Measurements from ENCODE around the gene EEFSEC. TPM values are rescaled to one million over a fixed set of nuclear protein-coding genes. Genes with fewer than 3 reads are reported as not detected.

Gene EEFSEC
- total RNA-seq, 2 experiments from 2014 or later = 17.7 to 25.3 TPM

GRCh38 chr3:128269796-128270195, 116.5 kb downstream of the EEFSEC start:
- no TSS peak for BruUV-seq (replicated peaks)
- intact Hi-C loops (cut with micrococcal nuclease; ENCODE audit: unreplicated experiment) = no loop called here
- TF ChIP-seq EZH2phosphoT487 (IDR thresholded peaks at IDR 0.05; ENCODE audit: borderline replicate concordance, low read depth, low read length) = no peak
- no peaks in the 10 kb centered on the region for H3K9me2 ChIP-seq (ENCODE audit: insufficient read depth, low read length)
- no peaks in the 10 kb centered on the region for H3K9me3 ChIP-seq (ENCODE audit: low read length)
- no peak overlapping the region for H3K27ac ChIP-seq (ENCODE audit: low read depth, low read length, poor library complexity, severe bottlenecking)
- no peaks in the 10 kb centered on the region for H3K4me1 ChIP-seq (ENCODE audit: insufficient read depth, low read length, poor library complexity, severe bottlenecking)
- no peaks in the 10 kb centered on the region for H3K79me2 ChIP-seq (ENCODE audit: insufficient read depth, low read depth, low read length)
- H3K4me2 ChIP-seq (ENCODE audit: low read length) = no peak overlapping the region
- H3K36me3 ChIP-seq (ENCODE audit: insufficient read depth, low read length) = peaks cover 5% of the 10 kb centered on the region; the same call in 1 of the 2 replicates
- DNase-seq (ENCODE audit: low spot score) = no peak
- ChIA-PET POLR2A (no interaction called here), CTCF (ENCODE audit: unreplicated experiment) (no interaction called here)
- no peaks in the 10 kb centered on the region; the same call in 1 of the 2 replicates for H4K20me1 ChIP-seq (ENCODE audit: insufficient read depth, low read length)
- H2AFZ ChIP-seq (ENCODE audit: low read length) = no peak overlapping the region
- H3K4me3 ChIP-seq (ENCODE audit: low read depth, low read length, poor library complexity, severe bottlenecking) = no peak overlapping the region

- Histone ChIP-seq H4K20me1 (ENCODE audit: insufficient read depth, low read length) (no peaks in the 10 kb centered on the region), H3K4me3 (ENCODE audit: low read depth, low read length, poor library complexity, severe bottlenecking) (no peak overlapping the region), H3K36me3 (ENCODE audit: insufficient read depth, low read length) (0 out of 2 replicates have a peak, but pooled peaks cover 3% of the 10 kb centered on the region), H3K9me2 (ENCODE audit: insufficient read depth, low read length) (no peaks in the 10 kb centered on the region), H3K79me2 (ENCODE audit: insufficient read depth, low read depth, low read length) (no peaks in the 10 kb centered on the region), H3K9me3 (ENCODE audit: low read length) (no peaks in the 10 kb centered on the region), H3K4me2 (ENCODE audit: low read length) (no peak overlapping the region), H3K4me1 (ENCODE audit: insufficient read depth, low read length, poor library complexity, severe bottlenecking) (no peaks in the 10 kb centered on the region), H2AFZ (ENCODE audit: low read length) (no peak overlapping the region), H3K27ac (ENCODE audit: low read depth, low read length, poor library complexity, severe bottlenecking) (no peak overlapping the region)
- DNase-seq (ENCODE audit: low spot score) = no peak
- POLR2A ChIA-PET = interaction anchor here (0.7 kb wide), 1 partner anchor 17 kb away, joined by 3 read pairs; no protein-coding TSS in a partner anchor
- no TSS peak for BruUV-seq (replicated peaks)
- CTCF ChIA-PET (ENCODE audit: unreplicated experiment) = no interaction called here
- intact Hi-C loops (cut with micrococcal nuclease; ENCODE audit: unreplicated experiment) = no loop called here
- TF ChIP-seq CTCF (conservative IDR thresholded peaks at IDR 0.05; ENCODE audit: low read length) = no peak
- TF ChIP-seq EZH2phosphoT487 (IDR thresholded peaks at IDR 0.05; ENCODE audit: borderline replicate concordance, low read depth, low read length) = no peak
These were observed 117.5 kb downstream of the EEFSEC start for GRCh38 chr3:128270559-128271492.

- Histone ChIP-seq H3K4me1 (ENCODE audit: insufficient read depth, low read length, poor library complexity, severe bottlenecking) (no peaks in the 10 kb centered on the region), H4K20me1 (ENCODE audit: insufficient read depth, low read length) (no peaks in the 10 kb centered on the region), H3K4me3 (ENCODE audit: low read depth, low read length, poor library complexity, severe bottlenecking) (no peak overlapping the region), H3K36me3 (ENCODE audit: insufficient read depth, low read length) (0 out of 2 replicates have a peak, but pooled peaks cover 3% of the 10 kb centered on the region), H3K9me3 (ENCODE audit: low read length) (no peaks in the 10 kb centered on the region), H3K9me2 (ENCODE audit: insufficient read depth, low read length) (no peaks in the 10 kb centered on the region), H3K4me2 (ENCODE audit: low read length) (no peak overlapping the region), H2AFZ (ENCODE audit: low read length) (no peak overlapping the region), H3K27ac (ENCODE audit: low read depth, low read length, poor library complexity, severe bottlenecking) (no peak overlapping the region), H3K79me2 (ENCODE audit: insufficient read depth, low read depth, low read length) (no peaks in the 10 kb centered on the region)
- ChIA-PET CTCF (ENCODE audit: unreplicated experiment) (no interaction called here), POLR2A (interaction anchor here (0.7 kb wide), 1 partner anchor 16 kb away, joined by 3 read pairs; no protein-coding TSS in a partner anchor)
- BruUV-seq (replicated peaks) = no TSS peak
- DNase-seq (ENCODE audit: low spot score) = no peak
- intact Hi-C loops (cut with micrococcal nuclease; ENCODE audit: unreplicated experiment) = no loop called here
- TF ChIP-seq EZH2phosphoT487 (IDR thresholded peaks at IDR 0.05; ENCODE audit: borderline replicate concordance, low read depth, low read length) = no peak
- TF ChIP-seq CTCF (conservative IDR thresholded peaks at IDR 0.05; ENCODE audit: low read length) = no peak
These were observed 118.5 kb downstream of the EEFSEC start for GRCh38 chr3:128271536-128272332.

All from OCI-LY7 (cell line).